NCI-H226 (cell line): Measurements from ENCODE around the gene GOLGA1.
"Not testable (repeated sequence)": the region's sequence is repeated elsewhere in the genome, so short reads cannot be mapped to it uniquely, and the experiment has no call there.

Experiments
- DNase-seq: peaks from one replicate; pipeline ENCODE4 v3.0.0-alpha.2; 2015

The GOLGA1 gene

DNA sequence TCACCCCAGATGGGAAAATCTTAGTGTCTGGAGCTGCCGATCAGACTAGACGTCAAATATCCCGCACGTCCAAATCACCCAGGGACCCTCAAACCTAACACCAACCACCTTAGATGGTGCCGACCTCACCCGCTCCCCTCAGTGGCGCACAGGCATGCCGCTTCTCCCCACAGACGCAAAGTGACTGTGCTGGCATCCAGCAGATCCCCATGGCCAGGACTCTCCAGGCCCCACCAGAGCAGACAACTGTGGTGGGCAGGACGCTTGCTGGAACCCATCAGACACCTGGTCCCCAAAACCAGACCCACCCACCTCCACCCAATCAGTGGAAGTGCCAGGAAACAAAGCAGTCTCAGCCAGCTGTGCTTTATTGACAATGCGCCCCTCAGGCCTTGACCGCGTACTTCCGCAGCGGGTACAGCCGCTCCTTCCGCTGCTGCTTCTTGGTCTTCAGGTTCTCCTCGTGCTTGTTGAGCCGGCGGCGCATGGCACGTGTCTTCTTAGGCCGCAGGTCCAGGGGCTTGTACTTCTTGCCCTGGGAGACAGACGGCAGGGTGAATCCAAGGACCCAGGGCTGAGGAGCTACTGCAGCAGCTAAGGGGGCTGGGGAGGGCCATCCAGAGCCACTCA lies 83.2 kb downstream of the GOLGA1 start:
- no peak for DNase-seq

- no peak for DNase-seq
Measured at GRCh38 chr9:124855944-124856765, 84.7 kb downstream of the GOLGA1 start.

- DNase-seq: no peak
Measured at GRCh38 chr9:124855566-124855943, 85.3 kb downstream of the GOLGA1 start.

DNA sequence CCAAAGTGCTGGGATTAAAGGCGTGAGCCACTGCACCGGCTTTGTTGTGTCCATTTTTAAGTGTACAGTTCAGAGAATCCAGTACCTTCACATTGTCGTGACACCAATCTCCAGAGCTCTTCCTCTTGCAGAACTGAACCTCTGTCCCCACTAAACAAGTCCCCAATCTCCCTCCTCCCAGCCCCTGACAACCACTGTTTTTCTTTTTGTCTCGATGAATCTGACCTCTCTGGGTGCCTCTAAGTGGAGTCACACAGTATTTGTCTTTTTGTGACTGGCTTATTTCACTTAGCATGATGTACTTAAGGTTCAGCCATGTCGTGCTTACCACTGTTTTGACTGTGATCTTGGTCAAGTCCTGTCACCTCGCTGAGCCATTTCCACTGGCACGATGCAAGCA lies 86.1 kb downstream of the GOLGA1 start:
- no peak for DNase-seq

DNA sequence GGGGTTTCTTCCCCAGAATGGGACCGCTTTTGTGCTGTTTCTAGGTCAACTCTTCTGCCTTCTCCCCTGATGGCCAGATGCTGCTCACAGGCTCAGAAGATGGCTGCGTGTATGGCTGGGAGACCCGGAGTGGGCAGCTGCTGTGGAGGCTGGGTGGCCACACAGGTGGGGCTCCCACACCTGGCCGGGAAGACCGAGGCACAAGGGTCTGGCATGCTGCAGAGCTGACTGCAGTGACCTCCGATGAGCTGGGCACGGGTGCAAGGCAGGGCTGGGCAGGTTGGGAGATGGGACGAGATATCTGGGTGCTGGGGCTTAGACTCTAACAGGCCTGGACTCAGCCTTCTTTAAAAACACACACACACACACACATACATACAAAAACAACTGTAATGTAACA lies 86.7 kb downstream of the GOLGA1 start:
- no peak for DNase-seq

DNA sequence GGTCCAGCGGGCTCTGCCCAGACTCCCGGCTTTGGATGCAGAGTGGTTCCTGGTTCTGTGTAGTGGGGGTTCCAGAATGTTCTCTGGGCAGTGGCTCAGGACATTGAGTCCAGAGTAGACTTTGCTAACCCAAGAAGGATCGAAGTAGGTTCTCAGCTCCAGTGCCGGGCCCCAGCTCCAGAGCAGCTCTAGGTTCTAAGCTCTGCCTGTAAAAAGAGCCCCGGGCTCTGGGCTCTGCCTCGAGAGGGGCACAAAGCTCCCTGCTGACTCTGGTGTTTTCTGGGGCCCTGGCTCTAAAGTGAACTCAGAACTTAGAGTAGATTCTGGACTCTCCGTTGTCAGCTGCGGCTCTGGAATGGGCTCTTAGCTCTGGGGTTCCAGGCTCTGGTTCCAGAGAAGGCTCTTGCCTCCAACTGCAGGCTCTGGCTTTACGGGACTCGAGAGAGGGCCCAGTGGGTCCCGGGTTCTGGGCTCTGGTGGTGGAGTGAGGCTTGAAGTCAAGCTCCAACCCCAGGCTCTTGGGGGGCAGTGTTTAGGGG lies 87.2 kb downstream of the GOLGA1 start:
- no peak for DNase-seq

DNA sequence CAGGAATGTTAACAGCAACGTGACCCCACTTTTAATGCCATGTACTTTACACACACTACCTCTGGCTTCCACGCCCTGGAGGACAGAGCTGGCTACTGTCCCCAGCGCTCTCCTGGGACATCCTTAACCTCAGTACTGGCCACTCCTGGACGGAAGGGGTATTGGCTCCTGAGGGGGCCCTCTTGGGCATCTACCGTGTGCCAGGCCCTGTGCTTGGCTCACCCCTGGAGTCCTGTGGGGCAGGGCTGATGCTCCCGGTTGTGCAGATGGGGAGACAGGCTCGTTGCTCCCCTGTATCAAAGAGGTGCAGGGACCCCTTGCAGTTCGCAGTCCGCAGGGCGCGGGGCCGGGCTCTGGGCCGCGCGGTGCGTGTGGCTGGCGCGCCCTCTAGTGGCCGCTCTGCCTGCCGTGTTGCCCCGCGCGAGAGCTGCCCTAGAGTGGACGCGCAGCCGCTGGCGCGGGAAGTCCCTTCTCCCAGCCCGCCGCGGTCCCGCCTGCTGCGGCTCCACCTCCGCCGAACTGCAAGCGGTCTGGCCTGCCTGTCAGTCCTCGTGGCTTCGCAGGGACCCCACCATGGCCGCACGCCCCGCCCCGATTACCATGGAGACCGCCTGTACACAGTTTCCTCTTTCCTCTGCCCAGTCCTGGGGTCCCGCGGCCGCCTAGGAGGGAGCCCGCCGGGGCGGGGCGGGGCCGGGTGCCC lies 87.9 kb downstream of the GOLGA1 start, which contains the start of gene WDR38:
Gene WDR38 (plus strand): TSS at position 632 of the 703 bp plus-strand sequence. CDS start 72 bp downstream, outside the sequence.
- DNase-seq: peak; percentile 60

- no peak for DNase-seq
Measured at GRCh38 chr9:124852121-124852828, 88.6 kb downstream of the GOLGA1 start.

GRCh38 chr9:124849801-124850200 lies 91.1 kb downstream of the GOLGA1 start:
- DNase-seq: no peak

DNA sequence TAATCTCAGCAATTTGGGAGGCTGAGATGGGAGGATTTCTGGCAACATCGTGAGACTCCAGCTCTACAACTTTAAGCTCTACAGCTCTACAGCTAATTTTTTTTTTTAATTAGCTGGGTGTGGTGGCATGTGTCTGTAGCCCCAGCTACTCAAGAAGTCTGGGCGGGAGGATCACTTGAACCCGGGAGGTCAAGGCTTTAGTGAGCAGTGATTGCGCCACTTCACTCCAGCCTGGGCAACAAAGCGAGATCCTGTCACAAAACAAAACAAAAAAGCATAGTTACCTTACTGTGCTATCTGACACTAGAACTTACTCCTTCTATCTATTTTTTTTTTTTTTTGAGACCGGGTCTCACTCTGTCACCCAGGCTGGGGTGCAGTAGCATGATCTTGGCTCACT lies 93.9 kb downstream of the GOLGA1 start:
- DNase-seq: no peak

- DNase-seq: not testable (repeated sequence)
Measured at GRCh38 chr9:124846467-124846866, 94.4 kb downstream of the GOLGA1 start.

DNA sequence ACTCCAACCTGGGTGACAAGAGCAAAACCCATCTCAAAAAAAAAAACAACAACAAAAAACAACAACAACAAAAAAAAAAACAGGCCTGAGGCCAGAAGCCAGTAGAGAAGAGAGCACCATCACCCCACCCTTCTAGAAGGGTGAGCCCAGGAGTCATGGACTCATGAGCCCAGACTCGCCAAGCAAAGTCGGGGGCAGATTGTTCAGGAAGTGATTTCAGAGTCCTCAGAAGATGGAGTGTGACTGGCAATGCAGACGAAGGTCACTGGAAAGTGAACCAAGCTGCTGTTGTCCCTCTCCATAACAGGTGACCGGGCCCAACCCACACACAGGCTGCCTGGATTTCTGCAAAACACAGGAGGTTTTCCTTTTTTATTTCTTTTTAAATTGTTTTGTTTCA lies 96.6 kb downstream of the GOLGA1 start:
- no peak for DNase-seq

- no peak for DNase-seq
Measured at GRCh38 chr9:124843456-124844034, 97.3 kb downstream of the GOLGA1 start.

DNA sequence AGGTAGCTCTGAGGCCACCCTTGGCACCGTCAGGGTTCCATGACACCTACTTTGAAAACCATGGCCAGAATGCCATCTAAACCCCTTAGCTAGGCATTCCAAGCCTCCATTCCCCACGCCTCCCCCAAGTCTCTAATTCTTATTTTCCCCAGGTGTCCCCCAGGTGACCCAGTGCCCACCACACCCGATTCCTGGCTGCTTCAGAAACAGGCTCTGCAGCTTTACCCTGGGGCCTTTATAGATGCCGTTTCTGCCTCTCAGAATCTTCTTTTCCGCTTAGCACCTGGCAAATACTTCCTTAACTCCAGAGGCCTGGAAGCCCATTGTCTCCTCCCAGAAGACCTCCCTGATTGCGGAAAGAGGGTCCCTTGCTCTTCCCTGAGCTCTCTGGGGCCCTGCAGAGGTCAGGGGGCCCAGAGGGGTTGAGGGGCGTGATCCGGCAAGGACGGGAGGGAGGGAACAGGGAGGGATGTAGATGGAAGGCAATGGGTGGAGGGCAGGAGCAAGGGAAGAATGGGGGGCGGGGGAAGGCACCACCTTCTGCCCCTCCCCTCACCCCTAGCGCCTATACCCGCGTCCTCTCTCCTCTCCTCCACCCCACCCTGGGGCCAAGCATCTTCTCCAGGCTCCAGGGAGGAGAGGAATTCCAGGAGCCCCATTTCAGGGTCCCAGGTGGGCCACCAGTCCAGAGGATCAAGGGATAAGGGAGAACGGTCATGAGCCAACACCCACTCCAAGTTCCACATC lies 99.6 kb downstream of the GOLGA1 start:
- no peak for DNase-seq

DNA sequence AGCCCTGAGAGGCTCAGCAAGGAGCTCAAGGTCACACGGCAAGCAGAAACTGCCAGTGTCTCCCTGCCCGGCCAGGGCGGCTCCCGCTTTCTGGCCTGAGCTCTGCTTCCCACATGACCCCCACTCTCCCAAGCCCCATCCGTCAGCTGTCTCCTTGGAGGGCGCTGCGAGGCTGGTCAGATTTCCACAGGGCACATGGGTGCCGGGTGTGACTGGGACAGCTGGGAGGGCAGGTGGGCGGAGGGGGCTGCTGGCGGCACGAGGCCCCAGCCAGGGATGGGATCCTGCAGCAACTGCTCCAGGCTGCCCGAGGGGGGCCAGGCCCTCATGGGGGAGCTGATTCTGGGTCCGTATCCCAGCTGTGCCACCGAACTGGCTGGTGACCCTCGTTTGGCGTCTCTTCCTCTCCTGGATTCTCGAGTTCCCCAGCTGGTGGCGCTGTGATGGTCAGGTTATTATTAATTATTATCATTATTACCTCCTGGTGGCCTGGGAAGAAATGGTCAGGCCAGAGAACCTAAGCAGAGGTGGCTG lies 100.5 kb downstream of the GOLGA1 start:
- no peak for DNase-seq

DNA sequence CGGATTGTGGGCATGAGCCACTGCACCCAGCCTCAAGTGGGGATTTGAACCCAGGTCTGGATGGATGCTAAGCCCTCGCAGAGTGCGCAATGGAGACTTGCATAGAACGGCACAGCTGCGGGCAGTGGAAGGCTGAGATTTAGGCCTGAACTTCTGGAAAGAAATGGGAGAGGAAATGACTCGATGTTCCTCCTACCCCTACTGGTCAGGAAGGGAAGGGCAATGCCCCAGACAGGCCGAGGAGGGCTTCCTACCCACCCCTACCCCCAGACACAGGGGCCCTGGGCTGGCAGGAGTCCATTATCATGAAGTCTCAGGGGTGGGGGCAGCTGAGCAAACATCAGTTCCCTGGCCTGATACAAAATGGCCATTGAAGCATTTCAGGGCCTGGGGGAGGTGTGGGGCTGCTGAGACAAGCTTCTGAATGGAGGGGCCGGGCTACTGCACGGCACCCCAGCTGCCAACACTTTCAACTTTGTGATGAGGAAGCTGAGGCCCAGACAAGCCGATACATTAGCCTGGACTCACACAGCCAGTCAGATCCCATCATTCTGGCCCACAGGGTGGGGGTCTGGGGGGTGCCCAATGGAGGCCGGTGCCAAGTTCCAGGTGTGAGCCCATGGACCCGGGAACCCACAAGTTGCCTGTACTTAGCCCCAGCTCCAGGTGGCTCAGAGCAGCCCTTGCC lies 101.1 kb downstream of the GOLGA1 start:
- DNase-seq: peak; percentile 20

GRCh38 chr9:124838567-124839275 lies 102.2 kb downstream of the GOLGA1 start:
- DNase-seq: not testable (repeated sequence)

DNA sequence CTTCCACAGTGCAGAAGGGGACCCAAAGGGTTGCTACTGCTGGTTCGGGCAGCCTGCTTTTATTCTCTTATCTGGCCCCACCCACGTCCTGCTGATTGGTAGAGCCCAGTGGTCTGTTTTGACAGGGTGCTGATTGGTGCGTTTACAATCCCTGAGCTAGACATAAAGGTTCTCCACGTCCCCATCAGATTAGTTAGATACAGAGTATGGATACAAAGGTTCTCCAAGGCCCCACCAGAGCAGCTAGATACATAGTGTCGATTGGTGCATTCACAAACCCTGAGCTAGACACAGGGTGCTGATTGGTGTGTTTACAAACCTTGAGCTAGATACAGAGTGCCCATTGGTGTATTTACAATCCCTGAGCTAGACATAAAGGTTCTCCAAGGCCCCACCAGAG lies 102.8 kb downstream of the GOLGA1 start:
- not testable (repeated sequence) for DNase-seq

DNA sequence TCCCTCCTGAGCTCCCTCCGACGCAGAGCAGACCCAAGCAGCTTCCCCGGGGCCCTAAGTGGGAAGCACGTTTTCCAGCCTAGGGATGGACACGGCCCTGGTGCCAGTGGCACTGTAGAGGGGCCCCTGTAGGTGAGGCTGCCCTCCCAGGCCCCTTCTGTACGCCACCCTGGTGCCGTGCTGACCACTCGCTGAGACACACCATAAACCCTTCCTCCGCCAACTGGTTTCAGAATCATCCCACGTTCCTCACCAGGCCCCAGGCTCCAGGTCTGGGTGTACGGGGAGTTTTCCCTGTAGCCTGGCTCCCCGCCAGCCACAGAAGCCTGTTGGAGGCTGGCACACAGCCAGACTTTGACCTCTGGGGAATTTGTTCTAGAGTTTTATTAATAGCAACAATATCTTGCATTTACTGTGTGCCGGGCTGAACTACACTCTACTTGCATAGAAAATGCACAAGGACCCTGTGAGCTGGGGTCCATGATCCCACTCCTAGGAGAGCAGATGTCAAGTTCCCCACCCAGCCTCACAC lies 105.8 kb downstream of the GOLGA1 start:
- DNase-seq: peak; percentile 85

GRCh38 chr9:124834591-124834990 lies 106.3 kb downstream of the GOLGA1 start:
- DNase-seq: peak; percentile 43
